DOHH2 (cell line): ENCODE data around the gene APBA2.

Experiments used
- H3F3A ChIP-seq: fragments of 200-600 bp; sonication (generic), shearing (Covaris generic); 2 replicates; pipeline ENCODE4 v1.6.0; 2016; ENCODE audit warnings: antibody characterized with exemption, mild to moderate bottlenecking; ENCODE audit not compliant: control insufficient read depth, insufficient read depth
- H3K27ac ChIP-seq: fragments of 200-600 bp; sonication (generic); 2 replicates; pipeline ENCODE4 v1.5.1; 2014; ENCODE audit warnings: low read depth, mild to moderate bottlenecking, low read length, moderate library complexity
- H3K27me3 ChIP-seq: fragments of 200-600 bp; sonication (generic); 2 replicates; pipeline ENCODE4 v1.6.1; 2014; ENCODE audit warnings: mild to moderate bottlenecking, low read length, mixed read lengths; ENCODE audit not compliant: control insufficient read depth
- H3K36me3 ChIP-seq: fragments of 200-600 bp; sonication (generic); 2 replicates; pipeline ENCODE4 v1.6.1; 2014; ENCODE audit warnings: mild to moderate bottlenecking, low read length, moderate library complexity, mixed read lengths; ENCODE audit not compliant: control insufficient read depth
- H3K4me1 ChIP-seq: fragments of 200-600 bp; sonication (generic); 2 replicates; pipeline ENCODE4 v1.6.1; 2014; ENCODE audit warnings: mild to moderate bottlenecking, low read length, mixed read lengths; ENCODE audit not compliant: control insufficient read depth
- H3K4me2 ChIP-seq: fragments of 200-600 bp; sonication (generic); 2 replicates; pipeline ENCODE4 v1.6.0; 2014; ENCODE audit warnings: mild to moderate bottlenecking, low read length, moderate library complexity
- H3K4me3 ChIP-seq: fragments of 200-600 bp; sonication (generic); 2 replicates; pipeline ENCODE4 v1.5.1; 2014; ENCODE audit warnings: mild to moderate bottlenecking, low read length, mixed read lengths
- H3K79me2 ChIP-seq: fragments of 200-600 bp; sonication (generic); 2 replicates; pipeline ENCODE4 v1.6.1; 2014; ENCODE audit warnings: mild to moderate bottlenecking, low read length, mixed read lengths; ENCODE audit not compliant: control insufficient read depth
- H3K9me2 ChIP-seq: fragments of 200-600 bp; sonication (generic); replicated peaks from 2 replicates; pipeline ENCODE4 v1.6.1; 2014; ENCODE audit warnings: mild to moderate bottlenecking, low read length, mixed read lengths; ENCODE audit not compliant: control insufficient read depth
- H3K9me3 ChIP-seq: fragments of 200-600 bp; sonication (generic); 2 replicates; pipeline ENCODE4 v1.6.1; 2014; ENCODE audit warnings: antibody characterized with exemption, low read length, mixed read lengths; ENCODE audit not compliant: control insufficient read depth, insufficient read depth
- H4K20me1 ChIP-seq: fragments of 200-600 bp; sonication (generic); 2 replicates; pipeline ENCODE4 v1.6.0; 2014; ENCODE audit warnings: low read depth, mild to moderate bottlenecking, antibody characterized with exemption, low read length, moderate library complexity; ENCODE audit not compliant: control insufficient read depth, insufficient read depth
- EZH2phosphoT487 ChIP-seq: fragments of 200-600 bp; sonication (generic); IDR thresholded peaks from 2 replicates; pipeline ENCODE4 v1.6.1; 2017; ENCODE audit warnings: borderline replicate concordance, mild to moderate bottlenecking, antibody characterized with exemption, low read length, moderate library complexity, mixed read lengths
- TF ChIP-seq, protein P1 (sequence below): fragments of 200-600 bp; sonication (generic); IDR thresholded peaks from one replicate; pipeline ENCODE4 v1.5.1; 2014; ENCODE audit warnings: antibody characterized with exemption, mild to moderate bottlenecking, low read depth, low read length; ENCODE audit not compliant: poor library complexity, severe bottlenecking

APBA2 gene

DNA sequence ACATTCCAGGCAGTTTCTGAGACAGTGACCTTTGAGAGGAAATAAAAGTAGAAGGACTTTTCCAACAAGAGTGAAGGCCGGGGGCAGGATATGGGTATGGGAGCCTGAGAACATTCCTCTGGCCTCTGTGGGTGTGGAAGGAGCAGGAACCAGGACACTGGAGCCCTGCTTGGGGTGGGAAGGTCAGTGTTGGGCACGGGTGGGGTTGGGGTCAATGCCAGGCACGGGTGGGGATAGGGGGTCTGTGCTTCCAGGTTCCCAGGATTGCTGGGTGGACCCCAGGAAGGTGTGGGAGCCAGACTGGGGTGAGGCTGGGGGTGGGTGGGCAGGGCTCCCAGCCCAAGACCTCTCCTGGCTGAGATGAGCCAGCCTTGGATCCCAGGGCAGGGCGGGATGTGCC, 220.3 kb downstream of the APBA2 start:
- Histone ChIP-seq H3K9me3 (no peaks in the 10 kb centered on the region), H3K36me3 (no peaks in the 10 kb centered on the region), H3F3A (no peaks in the 10 kb centered on the region), H3K4me3 (no peak overlapping the region), H3K27me3 (no peaks in the 10 kb centered on the region), H3K4me1 (peaks cover 3% of the 10 kb centered on the region), H3K4me2 (no peak overlapping the region), H4K20me1 (no peaks in the 10 kb centered on the region), H3K79me2 (no peaks in the 10 kb centered on the region), H3K27ac (no peak overlapping the region), H3K9me2 (no peaks in the 10 kb centered on the region)
- TF ChIP-seq, protein P1, sequence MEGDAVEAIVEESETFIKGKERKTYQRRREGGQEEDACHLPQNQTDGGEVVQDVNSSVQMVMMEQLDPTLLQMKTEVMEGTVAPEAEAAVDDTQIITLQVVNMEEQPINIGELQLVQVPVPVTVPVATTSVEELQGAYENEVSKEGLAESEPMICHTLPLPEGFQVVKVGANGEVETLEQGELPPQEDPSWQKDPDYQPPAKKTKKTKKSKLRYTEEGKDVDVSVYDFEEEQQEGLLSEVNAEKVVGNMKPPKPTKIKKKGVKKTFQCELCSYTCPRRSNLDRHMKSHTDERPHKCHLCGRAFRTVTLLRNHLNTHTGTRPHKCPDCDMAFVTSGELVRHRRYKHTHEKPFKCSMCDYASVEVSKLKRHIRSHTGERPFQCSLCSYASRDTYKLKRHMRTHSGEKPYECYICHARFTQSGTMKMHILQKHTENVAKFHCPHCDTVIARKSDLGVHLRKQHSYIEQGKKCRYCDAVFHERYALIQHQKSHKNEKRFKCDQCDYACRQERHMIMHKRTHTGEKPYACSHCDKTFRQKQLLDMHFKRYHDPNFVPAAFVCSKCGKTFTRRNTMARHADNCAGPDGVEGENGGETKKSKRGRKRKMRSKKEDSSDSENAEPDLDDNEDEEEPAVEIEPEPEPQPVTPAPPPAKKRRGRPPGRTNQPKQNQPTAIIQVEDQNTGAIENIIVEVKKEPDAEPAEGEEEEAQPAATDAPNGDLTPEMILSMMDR: no peak
- TF ChIP-seq EZH2phosphoT487: no peak

DNA sequence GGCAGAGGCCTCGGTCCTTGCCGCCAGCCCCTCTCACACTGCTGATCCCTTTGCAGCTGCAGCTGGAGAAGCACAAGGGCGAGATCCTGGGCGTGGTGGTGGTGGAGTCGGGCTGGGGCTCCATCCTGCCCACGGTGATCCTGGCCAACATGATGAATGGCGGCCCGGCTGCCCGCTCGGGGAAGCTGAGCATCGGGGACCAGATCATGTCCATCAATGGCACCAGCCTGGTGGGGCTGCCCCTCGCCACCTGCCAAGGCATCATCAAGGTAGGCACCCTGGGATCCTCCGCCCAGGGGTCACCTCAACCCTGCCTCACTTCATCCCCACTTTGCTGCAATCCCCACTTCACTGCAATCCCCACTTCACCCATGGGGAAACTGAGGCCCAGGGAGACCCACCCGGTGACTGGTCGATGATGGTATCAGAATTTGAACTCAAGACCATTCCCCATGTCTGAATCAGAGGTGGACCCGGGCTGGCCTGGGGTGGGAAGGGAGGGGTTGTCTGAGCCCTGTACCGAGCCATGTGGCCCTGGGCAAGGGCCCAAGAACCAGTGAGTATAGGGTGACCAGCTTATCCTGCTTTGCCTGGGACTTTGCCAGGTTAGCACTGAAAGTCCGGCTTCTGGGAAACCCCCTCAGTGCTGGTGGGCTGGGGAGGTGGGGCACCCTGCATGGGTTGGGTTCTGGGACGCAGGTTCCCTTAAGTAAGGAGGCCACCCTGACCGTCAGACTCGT, 220.9 kb downstream of the APBA2 start:
- H3K4me3 ChIP-seq: no peak overlapping the region
- TF ChIP-seq EZH2phosphoT487: no peak
- TF ChIP-seq, protein P1: no peak

DNA sequence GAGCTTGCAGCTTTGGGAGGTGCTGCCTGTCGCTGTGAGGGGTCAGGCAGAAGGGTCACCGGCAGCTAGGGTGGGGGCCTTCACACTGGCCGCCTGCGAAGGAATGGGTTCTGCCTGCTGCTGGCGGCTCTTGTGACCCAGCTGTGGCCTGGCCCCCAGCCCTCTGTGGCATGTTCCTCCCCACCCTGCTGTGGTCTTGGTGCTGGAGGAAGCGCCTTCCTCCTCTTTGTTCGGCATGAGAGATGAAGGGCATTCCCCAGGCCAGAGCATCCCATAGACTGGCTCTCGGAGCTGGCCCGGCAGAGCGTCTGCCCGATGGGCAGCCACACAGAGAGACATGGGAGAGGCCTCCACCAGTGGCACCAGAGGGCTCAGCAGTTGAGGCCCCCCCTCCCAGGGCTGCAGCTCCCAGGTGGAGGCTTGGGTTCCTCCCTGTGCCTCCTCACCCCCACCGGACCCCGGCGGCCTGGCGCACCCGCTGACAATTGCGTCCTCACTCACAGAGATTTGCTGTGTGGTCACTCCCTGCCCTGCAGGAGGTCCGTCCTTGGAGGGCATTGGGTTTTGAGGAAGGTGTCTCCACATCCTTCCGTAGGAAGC, 221.6 kb downstream of the APBA2 start:
- no peaks in the 10 kb centered on the region for H3K9me3 ChIP-seq
- H3K4me2 ChIP-seq: no peak overlapping the region
- H3K4me1 ChIP-seq: no peaks in the 10 kb centered on the region
- TF ChIP-seq, protein P1: no peak
- no peak for TF ChIP-seq EZH2phosphoT487
- H3K4me3 ChIP-seq: no peak overlapping the region
- no peaks in the 10 kb centered on the region for H3K27me3 ChIP-seq
- H3K27ac ChIP-seq: no peak overlapping the region
- no peaks in the 10 kb centered on the region for H3K36me3 ChIP-seq
- H3K79me2 ChIP-seq: no peaks in the 10 kb centered on the region
- H3F3A ChIP-seq: no peaks in the 10 kb centered on the region
- H4K20me1 ChIP-seq: no peaks in the 10 kb centered on the region
- no peaks in the 10 kb centered on the region for H3K9me2 ChIP-seq

More for the DNA sequence above, 220.9 kb downstream of the APBA2 start:
- Histone ChIP-seq H3K27me3 (no peaks in the 10 kb centered on the region), H3K9me2 (no peaks in the 10 kb centered on the region), H3F3A (no peaks in the 10 kb centered on the region), H3K36me3 (no peaks in the 10 kb centered on the region), H3K27ac (no peak overlapping the region), H3K4me2 (no peak overlapping the region), H3K79me2 (no peaks in the 10 kb centered on the region), H3K9me3 (no peaks in the 10 kb centered on the region), H3K4me1 (peaks cover 3% of the 10 kb centered on the region), H4K20me1 (no peaks in the 10 kb centered on the region)
